Immature natural killer cell (primary cell): Measurements from ENCODE around the gene CDHR3. TPM values are rescaled to one million over a fixed set of nuclear protein-coding genes. Genes with fewer than 3 reads are reported as not detected.
"Not testable (repeated sequence)": the region's sequence is repeated elsewhere in the genome, so short reads cannot be mapped to it uniquely, and the experiment has no call there.

ENCODE experiments used
- DNase-seq, 3 donors: peaks; one replicate each; pipeline ENCODE4 v3.0.0; 2022; ENCODE audit warnings: mixed read lengths in 1 of 3
- H3K27ac Mint-ChIP-seq, 6 donors: one replicate each; pipeline ENCODE4 v1.8.0; 2020; ENCODE audit warnings: mixed read lengths in 6 of 6, mild to moderate bottlenecking in 5 of 6, inconsistent platforms in 4 of 6, moderate library complexity in 3 of 6
- H3K27me3 Mint-ChIP-seq, 3 donors: one replicate each; pipeline ENCODE4 v1.8.0; 2020 to 2021; ENCODE audit warnings: low read depth in 3 of 3, mild to moderate bottlenecking in 3 of 3, mixed read lengths in 3 of 3, moderate library complexity in 3 of 3, inconsistent platforms in 1 of 3
- H3K36me3 Mint-ChIP-seq, 3 donors: one replicate each; pipeline ENCODE4 v1.8.0; 2020; ENCODE audit warnings: mixed read lengths in 3 of 3, inconsistent platforms in 2 of 3, mild to moderate bottlenecking in 2 of 3
- H3K4me1 Mint-ChIP-seq, 2 donors: one replicate each; pipeline ENCODE4 v1.8.0; 2020; ENCODE audit warnings: inconsistent platforms in 2 of 2, mild to moderate bottlenecking in 2 of 2, mixed read lengths in 2 of 2, moderate library complexity in 1 of 2
- H3K4me3 Mint-ChIP-seq, 5 donors: one replicate each; pipeline ENCODE4 v1.8.0; 2020; ENCODE audit warnings: mild to moderate bottlenecking in 5 of 5, mixed read lengths in 5 of 5, inconsistent platforms in 3 of 5, moderate library complexity in 3 of 5
- H3K9me3 Mint-ChIP-seq, 6 donors: one replicate each; pipeline ENCODE4 v1.8.0; 2020; ENCODE audit warnings: mild to moderate bottlenecking in 6 of 6, mixed read lengths in 6 of 6, inconsistent platforms in 4 of 6, moderate library complexity in 3 of 6
- polyA plus RNA-seq, 3 donors: library from polyadenylated mRNA; unstranded; fragments of 300-500 nt; fragmentation: Illumina TruSeq; gene quantifications; one replicate each; pipeline ENCODE4 v1.2.3, GENCODE V29; 2021

CDHR3 gene
- polyA plus RNA-seq, 3 donors from 2014 or later, result 1.2 to 3.4 (median 2.1) TPM

DNA sequence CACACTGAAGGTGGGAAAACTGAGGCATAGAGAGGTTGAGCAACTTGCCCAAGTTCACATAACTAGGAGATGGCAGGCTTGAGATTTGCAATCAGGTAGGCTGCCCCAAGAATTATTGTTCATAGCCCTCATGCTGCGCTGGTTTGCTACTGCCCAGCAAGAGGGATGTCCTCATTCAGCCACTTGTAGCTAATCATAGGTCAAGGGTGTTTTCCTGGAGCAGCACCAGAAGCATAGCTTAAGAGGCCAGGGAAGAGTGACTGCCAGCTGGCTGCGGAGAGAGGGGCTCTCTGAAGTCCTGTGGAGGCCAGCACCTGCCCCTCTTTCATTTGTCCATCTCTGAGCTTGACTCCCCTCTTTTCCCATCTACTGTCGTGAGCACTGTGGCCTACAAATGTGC lies 15.0 kb downstream of the CDHR3 start:
- Mint-ChIP-seq H3K27me3 (peaks cover 0 to 5% (median 3%) of the 10 kb centered on the region in 3 donors), H3K4me3 (no peak overlapping the region), H3K27ac (no peak overlapping the region), H3K36me3 (peaks cover 0 to 9% (median 1%) of the 10 kb centered on the region in 3 donors), H3K9me3 (no peaks in the 10 kb centered on the region), H3K4me1 (no peaks in the 10 kb centered on the region)
- DNase-seq, result no peak

DNA sequence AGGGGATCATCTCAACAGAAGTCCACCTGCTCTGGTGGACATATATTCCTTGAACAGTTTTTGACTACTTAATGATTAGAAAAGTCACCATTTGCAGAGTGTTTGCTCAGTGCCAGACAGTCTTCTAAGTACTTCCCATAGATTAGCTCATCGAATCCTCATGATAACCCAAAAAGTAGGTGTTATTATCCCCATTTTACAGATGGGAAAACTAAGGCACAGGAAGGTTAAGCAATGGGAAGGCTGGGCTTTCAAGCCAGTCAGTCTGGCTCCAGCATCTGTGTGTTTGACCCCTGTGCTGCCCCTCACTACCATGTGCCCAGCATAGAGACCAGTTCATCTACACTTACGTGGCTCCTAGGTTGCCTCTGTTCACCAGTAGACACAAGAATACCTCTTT lies 15.9 kb downstream of the CDHR3 start:
- Mint-ChIP-seq H3K27ac (no peak overlapping the region), H3K4me1 (no peaks in the 10 kb centered on the region), H3K9me3 (no peaks in the 10 kb centered on the region), H3K36me3 (peaks cover 0 to 9% (median 3%) of the 10 kb centered on the region in 3 donors), H3K4me3 (no peak overlapping the region), H3K27me3 (peaks cover 2 to 5% (median 3%) of the 10 kb centered on the region in 3 donors)
- no peak for DNase-seq

DNA sequence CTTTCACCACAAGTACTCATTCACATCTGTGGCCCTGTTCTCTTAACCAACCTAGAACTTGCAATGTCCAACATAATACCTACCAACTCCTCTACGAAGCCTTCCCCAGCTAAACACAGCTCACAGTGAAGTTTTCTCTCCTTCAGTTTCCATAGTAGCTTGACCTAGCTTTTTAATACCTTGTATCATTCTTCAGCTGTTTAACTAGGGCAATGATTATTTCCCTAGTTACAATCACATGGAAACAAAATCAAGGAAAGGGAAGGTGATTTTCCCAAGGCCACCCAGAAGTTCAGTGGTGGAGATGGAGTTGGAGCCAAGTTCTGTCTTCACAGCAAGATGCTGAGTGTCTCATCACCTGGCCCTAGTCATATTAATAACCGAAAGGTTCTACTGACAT lies 16.3 kb downstream of the CDHR3 start:
- no peak overlapping the region for H3K4me3 Mint-ChIP-seq
- H3K9me3 Mint-ChIP-seq, result no peaks in the 10 kb centered on the region
- peaks cover 2 to 5% (median 4%) of the 10 kb centered on the region in 3 donors for H3K27me3 Mint-ChIP-seq
- no peaks in the 10 kb centered on the region for H3K4me1 Mint-ChIP-seq
- no peak for DNase-seq
- peaks cover 0 to 9% (median 3%) of the 10 kb centered on the region in 3 donors for H3K36me3 Mint-ChIP-seq
- no peak overlapping the region for H3K27ac Mint-ChIP-seq

DNA sequence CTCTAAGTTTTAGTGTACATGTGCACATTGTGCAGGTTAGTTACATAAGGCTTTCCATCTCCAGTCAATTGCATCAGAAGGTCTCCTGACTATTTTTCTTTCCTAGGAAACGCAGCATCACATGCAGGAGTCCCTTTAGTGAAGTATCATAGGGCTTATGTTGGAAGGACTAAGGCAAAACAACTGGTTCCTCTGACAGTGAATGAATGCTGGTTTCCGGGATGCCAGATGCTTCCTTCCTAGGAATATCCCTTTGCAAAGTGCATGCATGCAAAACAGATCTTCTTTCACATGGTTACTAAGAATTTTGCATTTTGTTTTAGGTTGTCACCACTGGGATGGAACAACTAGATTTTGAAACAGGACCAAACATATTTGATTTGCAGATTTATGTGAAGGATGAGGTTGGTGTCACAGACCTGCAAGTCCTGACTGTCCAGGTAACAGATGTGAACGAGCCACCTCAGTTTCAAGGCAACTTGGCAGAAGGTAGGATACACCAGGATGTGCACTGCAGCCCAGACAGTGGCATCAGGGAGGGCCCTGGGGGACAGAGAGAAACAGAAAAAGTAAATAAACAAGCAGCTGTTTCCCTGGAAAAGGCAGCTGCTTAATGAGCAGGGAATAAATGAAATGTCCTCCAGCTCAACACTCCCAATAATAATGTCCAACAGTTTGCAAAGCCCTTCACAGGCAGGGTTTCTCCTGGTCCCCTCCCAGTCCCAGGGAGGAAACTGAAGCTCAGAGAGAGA lies 17.8 kb downstream of the CDHR3 start:
- H3K4me3 Mint-ChIP-seq, result no peak overlapping the region
- H3K27ac Mint-ChIP-seq, result no peak overlapping the region
- no peak for DNase-seq
- H3K9me3 Mint-ChIP-seq, result no peaks in the 10 kb centered on the region
- H3K4me1 Mint-ChIP-seq, result no peaks in the 10 kb centered on the region
- H3K27me3 Mint-ChIP-seq, result peaks cover 4 to 5% (median 4%) of the 10 kb centered on the region in 3 donors
- peaks cover 0 to 9% (median 3%) of the 10 kb centered on the region in 3 donors for H3K36me3 Mint-ChIP-seq

DNA sequence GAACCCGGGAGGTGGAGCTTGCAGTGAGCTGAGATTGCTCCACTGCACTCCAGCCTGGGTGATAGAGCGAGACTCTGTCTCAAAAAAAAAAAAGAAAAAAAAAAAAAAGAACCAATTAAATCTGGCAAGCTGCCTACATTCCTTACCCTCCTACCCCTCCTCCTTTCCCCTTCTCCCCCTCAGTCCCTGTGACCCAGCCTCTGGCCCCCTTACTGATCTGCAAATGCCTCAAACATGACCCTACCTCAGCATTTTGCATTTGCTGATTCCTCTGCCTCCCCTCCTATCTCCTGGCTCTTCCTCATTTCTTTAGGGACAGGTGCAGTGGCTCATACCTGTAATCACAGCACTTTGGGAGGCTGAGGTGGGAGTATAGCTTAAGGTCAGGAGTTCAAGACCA lies 19.3 kb downstream of the CDHR3 start:
- H3K4me3 Mint-ChIP-seq, result no peak overlapping the region
- no peaks in the 10 kb centered on the region for H3K9me3 Mint-ChIP-seq
- no peak overlapping the region for H3K27ac Mint-ChIP-seq
- no peak for DNase-seq
- H3K36me3 Mint-ChIP-seq, result peaks cover 0 to 9% (median 3%) of the 10 kb centered on the region in 3 donors
- H3K27me3 Mint-ChIP-seq, result peaks cover 4 to 9% (median 4%) of the 10 kb centered on the region in 3 donors
- H3K4me1 Mint-ChIP-seq, result no peaks in the 10 kb centered on the region

DNA sequence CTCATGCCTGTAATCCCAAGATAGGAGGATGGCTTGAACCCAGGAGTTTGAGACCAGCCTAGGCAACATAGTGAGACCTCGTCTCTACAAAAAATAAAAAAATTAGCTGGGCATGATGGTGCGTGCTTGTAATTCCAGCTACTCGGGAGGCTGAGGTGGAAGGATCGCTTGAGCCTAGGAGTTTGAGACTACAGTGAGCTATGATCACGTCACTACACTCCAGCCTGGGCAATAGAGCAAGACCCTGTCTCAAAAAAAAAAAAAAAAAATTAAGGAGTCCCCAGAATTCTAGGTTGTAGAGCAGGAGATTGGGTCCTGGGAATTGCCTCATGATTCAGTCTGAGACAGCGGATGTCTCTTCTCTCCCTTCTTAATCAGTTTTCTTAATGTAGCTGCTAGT lies 21.7 kb downstream of the CDHR3 start:
- not testable (repeated sequence) for H3K9me3 Mint-ChIP-seq, H3K4me3 Mint-ChIP-seq, H3K4me1 Mint-ChIP-seq, H3K36me3 Mint-ChIP-seq, H3K27me3 Mint-ChIP-seq, H3K27ac Mint-ChIP-seq, DNase-seq

DNA sequence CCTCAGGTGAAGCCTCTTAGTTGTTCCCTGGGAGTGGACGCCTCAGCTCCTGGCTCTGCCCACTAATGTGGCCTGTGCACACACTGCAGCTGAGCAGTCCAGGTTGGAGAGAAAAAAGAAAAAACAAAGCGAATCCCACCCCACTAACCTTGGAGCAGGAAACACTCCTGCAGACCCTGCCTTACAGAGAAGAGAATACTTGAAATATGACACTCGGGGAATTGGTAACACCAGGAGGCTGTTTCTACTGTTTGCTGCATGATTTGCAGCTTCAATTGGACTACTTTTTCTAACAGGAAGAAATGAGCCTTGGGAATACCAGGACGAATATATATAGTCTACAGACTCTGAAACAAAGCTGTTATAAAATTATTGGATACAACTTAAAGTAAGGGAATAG lies 22.2 kb downstream of the CDHR3 start:
- Mint-ChIP-seq H3K27me3 (peaks cover 2 to 9% (median 4%) of the 10 kb centered on the region in 3 donors), H3K36me3 (peaks cover 0 to 6% (median 3%) of the 10 kb centered on the region in 3 donors), H3K4me3 (no peak overlapping the region), H3K27ac (no peak overlapping the region), H3K4me1 (no peaks in the 10 kb centered on the region), H3K9me3 (no peaks in the 10 kb centered on the region)
- no peak for DNase-seq

DNA sequence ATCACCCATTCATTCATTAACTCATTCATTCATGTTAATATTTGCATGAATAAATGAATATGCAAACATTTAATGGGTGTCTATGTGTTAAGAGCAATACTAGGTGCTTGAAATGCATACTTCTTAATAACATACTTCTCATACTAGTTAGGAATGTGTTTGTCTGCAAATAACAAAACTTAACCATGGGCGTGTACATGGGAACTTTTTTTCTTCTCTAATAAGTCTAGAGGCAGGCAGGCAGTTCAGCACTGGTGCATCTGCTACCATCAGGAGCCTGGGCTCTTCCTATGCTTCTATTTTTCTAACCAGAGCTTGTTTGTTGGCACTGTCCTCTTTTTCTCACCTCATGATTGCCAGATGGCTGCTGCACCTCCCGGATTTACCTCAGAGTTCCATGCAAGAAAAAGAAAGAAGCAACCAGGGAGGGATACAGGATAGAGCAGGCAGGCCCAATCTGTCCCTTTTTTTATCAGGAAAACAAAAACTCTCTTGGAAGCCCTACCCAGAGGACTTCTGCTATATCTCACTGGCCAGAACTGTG lies 22.7 kb downstream of the CDHR3 start:
- peaks cover 0 to 6% (median 3%) of the 10 kb centered on the region in 3 donors for H3K36me3 Mint-ChIP-seq
- H3K4me1 Mint-ChIP-seq, result no peaks in the 10 kb centered on the region
- no peak overlapping the region for H3K4me3 Mint-ChIP-seq
- no peaks in the 10 kb centered on the region for H3K9me3 Mint-ChIP-seq
- peaks cover 2 to 9% (median 4%) of the 10 kb centered on the region in 3 donors for H3K27me3 Mint-ChIP-seq
- no peak overlapping the region for H3K27ac Mint-ChIP-seq
- no peak for DNase-seq

DNA sequence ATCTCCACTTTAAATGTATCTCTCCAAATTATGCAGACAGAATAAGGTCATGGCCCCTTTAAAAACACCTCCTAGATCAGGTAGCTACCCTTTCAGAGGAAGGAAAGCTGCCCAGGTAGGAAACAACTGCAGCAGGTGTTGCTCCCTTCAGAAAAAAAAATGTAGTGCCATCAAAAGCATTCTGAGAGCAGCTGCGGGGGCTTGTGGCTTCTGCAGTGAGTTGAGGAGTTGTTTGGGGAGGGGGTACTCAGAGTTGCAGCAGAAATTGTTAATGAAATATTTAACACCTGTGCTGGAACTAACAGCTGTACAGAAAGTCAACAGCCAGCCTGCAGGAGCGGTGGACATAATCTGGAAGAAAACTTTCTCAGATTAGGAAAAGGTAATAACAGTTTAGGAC lies 24.0 kb downstream of the CDHR3 start:
- no peak overlapping the region for H3K27ac Mint-ChIP-seq
- H3K4me1 Mint-ChIP-seq, result no peaks in the 10 kb centered on the region
- no peak overlapping the region for H3K4me3 Mint-ChIP-seq
- H3K36me3 Mint-ChIP-seq, result peaks cover 0 to 3% (median 0%) of the 10 kb centered on the region in 3 donors
- H3K9me3 Mint-ChIP-seq, result no peaks in the 10 kb centered on the region
- no peak for DNase-seq
- peaks cover 2 to 5% (median 4%) of the 10 kb centered on the region in 3 donors for H3K27me3 Mint-ChIP-seq

DNA sequence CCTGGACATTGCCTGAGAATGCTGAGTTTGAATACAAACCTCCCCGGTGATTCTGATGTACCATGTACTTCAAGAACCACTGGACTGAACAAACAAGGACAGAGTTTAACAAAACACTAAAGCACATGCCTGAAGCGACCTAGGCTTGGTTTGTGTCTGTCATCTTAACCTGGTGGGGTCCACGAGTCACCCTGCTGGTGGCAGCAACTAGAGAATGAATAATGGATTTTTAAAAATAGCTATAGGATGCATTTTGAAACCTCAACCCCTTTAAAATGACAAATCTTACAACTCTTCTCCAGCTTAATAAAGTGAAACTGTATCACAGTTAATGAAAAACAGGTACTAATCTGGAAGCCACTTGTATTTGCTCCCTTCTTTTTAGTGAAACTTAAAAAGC lies 25.2 kb downstream of the CDHR3 start:
- Mint-ChIP-seq H3K27ac (no peak overlapping the region), H3K9me3 (no peaks in the 10 kb centered on the region), H3K4me3 (no peak overlapping the region), H3K27me3 (peaks cover 2 to 4% (median 4%) of the 10 kb centered on the region in 3 donors), H3K4me1 (no peaks in the 10 kb centered on the region), H3K36me3 (no peaks in the 10 kb centered on the region)
- DNase-seq, result no peak

DNA sequence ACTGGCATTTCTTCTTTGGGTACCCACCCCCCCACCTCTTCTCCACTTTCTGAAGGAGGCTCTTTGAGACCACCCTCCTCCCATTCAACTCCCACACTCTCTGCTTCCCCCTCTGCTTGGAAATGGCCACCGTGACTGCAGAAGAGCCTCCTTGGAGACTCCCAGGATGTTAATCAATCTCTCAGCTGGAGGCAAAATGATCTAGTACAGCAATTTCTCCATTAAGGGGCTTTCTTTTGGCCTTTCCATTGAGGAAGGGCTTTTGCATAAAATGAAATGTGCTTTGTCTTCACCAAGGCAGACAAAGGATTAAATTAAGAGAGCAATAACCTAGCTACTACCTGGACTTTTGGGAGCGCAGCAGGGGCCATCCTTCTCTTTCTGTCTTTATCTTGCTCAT lies 26.1 kb downstream of the CDHR3 start:
- H3K27ac Mint-ChIP-seq, result no peak overlapping the region
- peaks cover 0 to 6% (median 2%) of the 10 kb centered on the region in 3 donors for H3K27me3 Mint-ChIP-seq
- peaks cover 0 to 5% (median 0%) of the 10 kb centered on the region in 3 donors for H3K36me3 Mint-ChIP-seq
- H3K4me1 Mint-ChIP-seq, result no peaks in the 10 kb centered on the region
- H3K4me3 Mint-ChIP-seq, result no peak overlapping the region
- no peaks in the 10 kb centered on the region for H3K9me3 Mint-ChIP-seq
- no peak for DNase-seq

DNA sequence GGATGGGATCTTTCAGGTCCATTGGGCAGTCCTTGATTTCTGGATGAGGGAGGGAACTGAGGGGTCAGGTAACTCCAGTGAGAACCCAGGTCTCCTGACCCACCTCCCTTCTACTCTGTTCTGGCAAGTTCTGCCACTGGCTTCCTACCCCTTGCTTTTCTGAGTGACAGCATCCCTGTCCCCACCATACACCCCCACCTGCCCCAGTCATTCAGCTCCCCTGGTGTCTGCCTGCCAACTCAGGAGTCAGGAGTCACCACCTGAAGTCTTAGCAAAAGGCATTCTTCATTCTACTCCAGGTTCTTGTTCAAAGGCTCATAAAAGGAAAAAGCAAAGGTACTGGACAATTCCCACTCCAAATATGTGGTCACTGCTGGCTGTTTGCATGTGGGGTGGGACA lies 26.6 kb downstream of the CDHR3 start:
- Mint-ChIP-seq H3K27me3 (peaks cover 0 to 6% (median 2%) of the 10 kb centered on the region in 3 donors), H3K27ac (peak overlapping the region in 1 of 6 donors; percentile 18), H3K36me3 (peaks cover 0 to 5% (median 0%) of the 10 kb centered on the region in 3 donors), H3K4me1 (no peaks in the 10 kb centered on the region), H3K4me3 (no peak overlapping the region), H3K9me3 (no peaks in the 10 kb centered on the region)
- no peak for DNase-seq

DNA sequence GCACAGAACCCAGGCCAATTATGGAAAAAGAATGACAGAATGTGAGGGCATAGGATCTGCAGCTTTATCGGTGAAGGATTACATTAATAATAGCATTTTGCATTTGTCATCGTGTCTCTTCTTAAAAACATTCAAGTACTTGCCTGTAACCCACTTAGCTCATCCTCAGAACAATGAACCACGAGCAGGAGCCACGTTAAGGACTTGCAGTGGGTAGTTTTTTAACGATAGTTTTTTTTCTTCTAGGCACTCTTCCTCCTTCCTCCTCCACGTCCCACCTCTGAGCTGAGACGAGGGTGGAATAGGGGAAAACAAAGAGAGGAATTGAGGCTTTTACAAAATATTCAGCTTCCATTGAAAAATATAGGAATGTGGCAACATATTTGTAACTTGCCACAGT lies 27.1 kb downstream of the CDHR3 start:
- Mint-ChIP-seq H3K4me1 (no peaks in the 10 kb centered on the region), H3K27me3 (peaks cover 0 to 6% (median under 1%) of the 10 kb centered on the region in 3 donors), H3K4me3 (no peak overlapping the region), H3K36me3 (peaks cover 0 to 5% (median 0%) of the 10 kb centered on the region in 3 donors), H3K27ac (no peak overlapping the region), H3K9me3 (no peaks in the 10 kb centered on the region)
- no peak for DNase-seq

DNA sequence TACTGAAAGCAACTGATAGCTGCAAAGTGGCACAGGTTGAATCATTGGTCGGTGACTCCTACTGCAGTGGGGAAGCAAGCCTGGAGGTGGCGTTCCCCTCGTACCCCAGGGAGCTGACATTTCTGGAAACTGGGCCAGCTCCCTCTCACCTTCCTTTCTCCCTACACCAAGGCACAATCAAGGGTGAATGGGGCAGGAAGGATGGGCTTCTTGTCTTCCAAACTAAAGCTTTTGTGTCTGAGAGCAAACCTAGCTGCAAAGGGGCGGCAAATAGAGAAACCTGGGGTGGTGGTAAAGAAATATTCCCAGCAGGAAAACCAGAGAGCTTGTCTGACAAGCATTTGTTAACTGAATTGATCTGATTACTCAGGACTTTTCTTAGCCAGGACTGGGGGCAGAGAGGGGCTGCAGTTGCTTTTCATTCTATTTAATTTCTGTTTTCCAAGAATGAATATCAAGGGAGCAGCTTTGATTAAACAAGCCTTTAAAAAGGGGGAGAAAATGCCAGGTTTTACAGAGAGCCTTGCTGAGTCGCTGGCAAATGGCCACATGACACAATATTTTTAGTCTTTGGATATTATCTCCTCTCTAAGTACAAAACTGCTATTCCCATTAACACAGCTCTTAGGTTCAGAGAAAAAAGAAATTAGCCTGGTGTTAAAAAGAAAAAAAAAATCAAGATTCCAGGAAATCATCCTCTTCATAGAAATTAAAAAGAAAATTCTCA lies 27.8 kb downstream of the CDHR3 start:
- Mint-ChIP-seq H3K27ac (no peak overlapping the region), H3K9me3 (no peaks in the 10 kb centered on the region), H3K36me3 (peaks cover 0 to 5% (median 0%) of the 10 kb centered on the region in 3 donors), H3K27me3 (peaks cover 0 to 6% (median 0%) of the 10 kb centered on the region in 3 donors), H3K4me1 (no peaks in the 10 kb centered on the region), H3K4me3 (no peak overlapping the region)
- no peak for DNase-seq
